Right atrium auricular region (tissue), 2 donors: ENCODE data around the gene GABBR2. TPM values are rescaled to one million over a fixed set of nuclear protein-coding genes. Genes with fewer than 3 reads are reported as not detected.
"Not testable (repeated sequence)": the region's sequence is repeated elsewhere in the genome, so short reads cannot be mapped to it uniquely, and the experiment has no call there.

Experiments used
- DNase-seq: peaks from one replicate; pipeline ENCODE4 v3.0.0-alpha.2; 2019; ENCODE audit warnings: low spot score
- H3K27ac ChIP-seq, 2 donors: fragments of 200-600 bp; sonication (generic); 1 replicate in 1 of 2; 2 replicates in 1 of 2; pipeline ENCODE4 v1.5.1; 2016 to 2019
- H3K27me3 ChIP-seq, 2 donors: fragments of 200-600 bp; sonication (generic); one replicate each; pipeline versions ENCODE4 v1.5.1 to v1.6.0; 2017 to 2019
- H3K36me3 ChIP-seq: fragments of 200-600 bp; sonication (generic); one replicate; pipeline ENCODE4 v1.5.1; 2016
- H3K4me1 ChIP-seq, 2 donors: fragments of 200-600 bp; sonication (generic); one replicate each; pipeline versions ENCODE4 v1.5.1 to v1.6.0; 2017 to 2019
- H3K4me3 ChIP-seq, 2 donors: fragments of 200-600 bp; sonication (generic); 1 replicate in 1 of 2; 2 replicates in 1 of 2; pipeline ENCODE4 v1.5.1; 2017 to 2019; ENCODE audit warnings: mild to moderate bottlenecking in 1 of 2, moderate library complexity in 1 of 2
- H3K9me3 ChIP-seq, 2 donors: fragments of 200-600 bp; sonication (generic); one replicate each; pipeline ENCODE4 v1.5.1; 2019
- total RNA-seq, 2 donors: library from RNA; depleted of rRNA; stranded (reverse); fragments of >200 nt; gene quantifications; one replicate each; pipeline ENCODE4 v1.1.0, GENCODE V29; 2016
- TF ChIP-seq, protein P1 (sequence below), 2 donors: fragments of 200-600 bp; sonication (generic); IDR thresholded peaks; one replicate each; pipeline ENCODE4 v1.5.1; 2019; ENCODE audit warnings: antibody characterized with exemption in 2 of 2

The GABBR2 gene
- total RNA-seq, 2 donors from 2014 or later, result 0.22 TPM; not detected in 1

- Histone ChIP-seq H3K4me3 (no peak overlapping the region), H3K27me3 (no peaks in the 10 kb centered on the region), H3K27ac (no peak overlapping the region), H3K36me3 (no peaks in the 10 kb centered on the region), H3K4me1 (no peaks in the 10 kb centered on the region), H3K9me3 (no peaks in the 10 kb centered on the region)
- DNase-seq, result no peak
- TF ChIP-seq, protein P1, sequence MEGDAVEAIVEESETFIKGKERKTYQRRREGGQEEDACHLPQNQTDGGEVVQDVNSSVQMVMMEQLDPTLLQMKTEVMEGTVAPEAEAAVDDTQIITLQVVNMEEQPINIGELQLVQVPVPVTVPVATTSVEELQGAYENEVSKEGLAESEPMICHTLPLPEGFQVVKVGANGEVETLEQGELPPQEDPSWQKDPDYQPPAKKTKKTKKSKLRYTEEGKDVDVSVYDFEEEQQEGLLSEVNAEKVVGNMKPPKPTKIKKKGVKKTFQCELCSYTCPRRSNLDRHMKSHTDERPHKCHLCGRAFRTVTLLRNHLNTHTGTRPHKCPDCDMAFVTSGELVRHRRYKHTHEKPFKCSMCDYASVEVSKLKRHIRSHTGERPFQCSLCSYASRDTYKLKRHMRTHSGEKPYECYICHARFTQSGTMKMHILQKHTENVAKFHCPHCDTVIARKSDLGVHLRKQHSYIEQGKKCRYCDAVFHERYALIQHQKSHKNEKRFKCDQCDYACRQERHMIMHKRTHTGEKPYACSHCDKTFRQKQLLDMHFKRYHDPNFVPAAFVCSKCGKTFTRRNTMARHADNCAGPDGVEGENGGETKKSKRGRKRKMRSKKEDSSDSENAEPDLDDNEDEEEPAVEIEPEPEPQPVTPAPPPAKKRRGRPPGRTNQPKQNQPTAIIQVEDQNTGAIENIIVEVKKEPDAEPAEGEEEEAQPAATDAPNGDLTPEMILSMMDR (IDR thresholded peaks at IDR 0.05), result no peak
These were observed 48.2 kb downstream of the GABBR2 start for GRCh38 chr9:98660541-98660940.

- H3K36me3 ChIP-seq, result no peaks in the 10 kb centered on the region
- no peaks in the 10 kb centered on the region for H3K27me3 ChIP-seq
- H3K4me1 ChIP-seq, result no peaks in the 10 kb centered on the region
- TF ChIP-seq, protein P1 (IDR thresholded peaks at IDR 0.05), result no peak
- H3K9me3 ChIP-seq, result no peaks in the 10 kb centered on the region
- DNase-seq, result no peak
- H3K27ac ChIP-seq, result no peak overlapping the region
- H3K4me3 ChIP-seq, result no peak overlapping the region
These were observed 49.8 kb downstream of the GABBR2 start for GRCh38 chr9:98658951-98659351.

GRCh38 chr9:98657897-98658296 is 50.8 kb downstream of the GABBR2 start:
- no peak overlapping the region for H3K27ac ChIP-seq
- no peak for DNase-seq
- H3K4me1 ChIP-seq, result no peaks in the 10 kb centered on the region
- no peaks in the 10 kb centered on the region for H3K27me3 ChIP-seq
- H3K4me3 ChIP-seq, result no peak overlapping the region
- TF ChIP-seq, protein P1 (IDR thresholded peaks at IDR 0.05), result no peak
- H3K9me3 ChIP-seq, result no peaks in the 10 kb centered on the region
- H3K36me3 ChIP-seq, result no peaks in the 10 kb centered on the region

DNA sequence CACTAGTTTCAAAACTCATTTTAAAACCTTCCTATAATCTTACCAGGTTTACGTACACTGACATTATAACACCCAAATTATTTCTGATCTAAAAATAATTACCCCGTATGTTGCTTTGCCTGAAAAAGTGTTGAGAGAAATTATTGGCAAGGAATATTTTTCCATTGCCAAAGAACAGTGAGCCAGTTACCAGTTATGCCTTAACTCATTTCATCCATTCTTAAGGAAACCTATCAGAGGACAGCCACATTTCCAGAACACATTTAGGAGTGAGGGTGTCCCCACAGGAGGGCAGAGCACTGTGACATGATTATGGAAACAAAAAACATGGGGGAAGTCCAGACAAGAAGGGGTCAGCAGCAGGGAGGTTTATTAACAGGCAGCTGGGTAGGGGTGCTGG is 52.2 kb downstream of the GABBR2 start:
- Histone ChIP-seq H3K4me3 (no peak overlapping the region), H3K9me3 (no peaks in the 10 kb centered on the region), H3K4me1 (no peaks in the 10 kb centered on the region), H3K27ac (no peak overlapping the region), H3K27me3 (no peaks in the 10 kb centered on the region), H3K36me3 (no peaks in the 10 kb centered on the region)
- TF ChIP-seq, protein P1 (IDR thresholded peaks at IDR 0.05), result no peak
- no peak for DNase-seq

DNA sequence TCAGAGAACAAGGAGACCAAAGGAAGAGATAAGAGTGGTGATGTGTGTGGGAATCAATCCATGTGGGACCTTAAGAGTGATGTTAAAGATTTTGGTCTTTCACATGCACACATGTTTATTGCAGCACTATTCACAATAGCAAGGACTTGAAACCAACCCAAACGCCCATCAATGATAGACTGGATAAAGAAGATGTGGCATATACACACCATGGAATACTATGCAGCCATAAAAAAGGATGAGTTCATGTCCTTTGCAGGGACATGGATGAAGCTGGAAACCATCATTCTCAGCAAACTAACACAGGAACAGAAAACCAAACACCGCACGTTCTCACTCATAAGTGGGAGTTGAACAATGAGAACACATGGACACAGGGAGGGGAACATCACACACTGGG is 53.3 kb downstream of the GABBR2 start:
- H3K36me3 ChIP-seq, H3K4me3 ChIP-seq, H3K9me3 ChIP-seq, H3K27me3 ChIP-seq, DNase-seq, H3K4me1 ChIP-seq, H3K27ac ChIP-seq: not testable (repeated sequence)

DNA sequence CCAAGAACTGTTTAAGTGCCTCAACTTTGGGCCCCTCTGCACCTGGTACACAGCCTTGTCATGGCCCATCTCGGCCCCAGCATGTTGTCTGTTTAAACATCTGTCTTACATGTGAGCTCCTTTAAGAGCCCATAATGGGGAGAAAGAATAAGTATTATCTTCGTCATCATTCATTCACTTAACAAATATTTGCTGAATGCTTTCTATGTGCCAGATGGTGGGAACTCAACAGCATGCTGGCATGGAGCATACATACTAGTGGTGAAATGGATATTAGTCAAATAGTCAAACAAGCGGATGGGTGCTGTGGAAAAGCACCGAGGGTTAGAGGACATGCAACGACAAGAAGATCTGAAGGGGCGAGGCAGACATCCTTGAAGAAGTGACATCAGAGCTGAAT is 54.5 kb downstream of the GABBR2 start:
- TF ChIP-seq, protein P1 (IDR thresholded peaks at IDR 0.05), result no peak
- Histone ChIP-seq H3K4me1 (no peaks in the 10 kb centered on the region), H3K9me3 (no peaks in the 10 kb centered on the region), H3K4me3 (no peak overlapping the region), H3K27me3 (no peaks in the 10 kb centered on the region), H3K27ac (no peak overlapping the region), H3K36me3 (no peaks in the 10 kb centered on the region)
- no peak for DNase-seq
